HG02870 (cell line): Measurements from ENCODE around the gene VPS8.

Experiments used
- ATAC-seq: cut with Tn5 transposase; IDR thresholded peaks from one replicate; pipeline ENCODE4 v1.9.1; 2021; ENCODE audit warnings: mild to moderate bottlenecking, moderate library complexity; ENCODE audit not compliant: unreplicated experiment

Gene VPS8, protein sequence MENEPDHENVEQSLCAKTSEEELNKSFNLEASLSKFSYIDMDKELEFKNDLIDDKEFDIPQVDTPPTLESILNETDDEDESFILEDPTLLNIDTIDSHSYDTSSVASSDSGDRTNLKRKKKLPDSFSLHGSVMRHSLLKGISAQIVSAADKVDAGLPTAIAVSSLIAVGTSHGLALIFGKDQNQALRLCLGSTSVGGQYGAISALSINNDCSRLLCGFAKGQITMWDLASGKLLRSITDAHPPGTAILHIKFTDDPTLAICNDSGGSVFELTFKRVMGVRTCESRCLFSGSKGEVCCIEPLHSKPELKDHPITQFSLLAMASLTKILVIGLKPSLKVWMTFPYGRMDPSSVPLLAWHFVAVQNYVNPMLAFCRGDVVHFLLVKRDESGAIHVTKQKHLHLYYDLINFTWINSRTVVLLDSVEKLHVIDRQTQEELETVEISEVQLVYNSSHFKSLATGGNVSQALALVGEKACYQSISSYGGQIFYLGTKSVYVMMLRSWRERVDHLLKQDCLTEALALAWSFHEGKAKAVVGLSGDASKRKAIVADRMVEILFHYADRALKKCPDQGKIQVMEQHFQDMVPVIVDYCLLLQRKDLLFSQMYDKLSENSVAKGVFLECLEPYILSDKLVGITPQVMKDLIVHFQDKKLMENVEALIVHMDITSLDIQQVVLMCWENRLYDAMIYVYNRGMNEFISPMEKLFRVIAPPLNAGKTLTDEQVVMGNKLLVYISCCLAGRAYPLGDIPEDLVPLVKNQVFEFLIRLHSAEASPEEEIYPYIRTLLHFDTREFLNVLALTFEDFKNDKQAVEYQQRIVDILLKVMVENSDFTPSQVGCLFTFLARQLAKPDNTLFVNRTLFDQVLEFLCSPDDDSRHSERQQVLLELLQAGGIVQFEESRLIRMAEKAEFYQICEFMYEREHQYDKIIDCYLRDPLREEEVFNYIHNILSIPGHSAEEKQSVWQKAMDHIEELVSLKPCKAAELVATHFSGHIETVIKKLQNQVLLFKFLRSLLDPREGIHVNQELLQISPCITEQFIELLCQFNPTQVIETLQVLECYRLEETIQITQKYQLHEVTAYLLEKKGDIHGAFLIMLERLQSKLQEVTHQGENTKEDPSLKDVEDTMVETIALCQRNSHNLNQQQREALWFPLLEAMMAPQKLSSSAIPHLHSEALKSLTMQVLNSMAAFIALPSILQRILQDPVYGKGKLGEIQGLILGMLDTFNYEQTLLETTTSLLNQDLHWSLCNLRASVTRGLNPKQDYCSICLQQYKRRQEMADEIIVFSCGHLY (N-terminal part only)

DNA sequence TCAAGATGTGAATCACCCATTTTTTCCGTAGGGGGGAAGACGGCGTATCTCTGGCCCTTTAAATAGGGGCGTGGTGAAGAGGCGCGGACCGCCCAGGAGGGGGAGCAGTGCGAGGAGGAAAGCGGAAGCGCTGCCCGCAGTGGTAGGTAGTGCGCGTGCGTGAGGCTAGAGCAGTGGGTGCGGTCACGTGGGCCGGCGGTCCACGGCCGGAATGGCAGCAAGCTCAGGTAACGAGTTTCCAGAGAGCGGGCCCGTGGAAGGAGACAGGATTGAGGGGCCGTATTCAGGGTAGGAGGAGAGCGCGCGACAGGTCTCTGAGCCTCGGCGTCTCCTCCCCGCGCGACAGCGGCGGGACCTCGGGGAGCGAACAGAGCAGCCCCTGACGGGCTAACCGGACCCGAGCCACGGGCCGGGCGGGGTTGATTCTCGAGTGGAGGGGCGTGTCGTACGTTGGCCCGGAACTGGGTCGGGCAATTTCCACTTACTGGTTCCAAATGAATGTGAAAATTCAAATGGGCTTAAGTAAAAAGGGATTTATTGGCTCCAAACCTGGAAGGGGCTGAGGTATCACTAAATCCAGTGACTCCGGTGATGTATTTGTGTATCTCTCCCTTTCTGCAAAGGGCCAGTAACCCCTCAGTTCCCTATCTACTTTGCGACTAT lies at the start of gene VPS8:
Gene VPS8 (plus strand): TSS at position 168 of the 663 bp plus-strand sequence. CDS start 12,467 bp downstream, outside the sequence.
- ATAC-seq = peak; percentile 86

DNA sequence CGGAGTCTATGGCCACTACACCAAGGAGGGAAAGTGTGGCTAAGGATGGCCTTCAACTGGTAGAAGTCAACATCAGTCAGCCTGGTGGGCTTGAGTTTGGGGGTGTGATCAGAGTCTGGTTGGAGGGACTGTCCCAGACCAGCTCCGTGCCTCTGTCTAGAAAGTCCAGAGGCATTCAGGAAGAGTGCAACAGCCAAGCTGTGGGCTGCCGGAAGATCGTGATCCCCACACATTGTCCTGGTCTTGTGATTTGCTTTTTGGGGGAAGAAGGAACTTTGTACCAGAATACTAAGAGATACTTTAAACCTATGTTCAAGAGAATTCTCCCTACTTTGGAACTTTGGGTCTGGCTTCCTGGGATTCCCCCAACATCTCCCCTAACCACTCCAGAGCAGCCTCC lies 47.8 kb upstream of the VPS8 start:
- ATAC-seq = no peak

DNA sequence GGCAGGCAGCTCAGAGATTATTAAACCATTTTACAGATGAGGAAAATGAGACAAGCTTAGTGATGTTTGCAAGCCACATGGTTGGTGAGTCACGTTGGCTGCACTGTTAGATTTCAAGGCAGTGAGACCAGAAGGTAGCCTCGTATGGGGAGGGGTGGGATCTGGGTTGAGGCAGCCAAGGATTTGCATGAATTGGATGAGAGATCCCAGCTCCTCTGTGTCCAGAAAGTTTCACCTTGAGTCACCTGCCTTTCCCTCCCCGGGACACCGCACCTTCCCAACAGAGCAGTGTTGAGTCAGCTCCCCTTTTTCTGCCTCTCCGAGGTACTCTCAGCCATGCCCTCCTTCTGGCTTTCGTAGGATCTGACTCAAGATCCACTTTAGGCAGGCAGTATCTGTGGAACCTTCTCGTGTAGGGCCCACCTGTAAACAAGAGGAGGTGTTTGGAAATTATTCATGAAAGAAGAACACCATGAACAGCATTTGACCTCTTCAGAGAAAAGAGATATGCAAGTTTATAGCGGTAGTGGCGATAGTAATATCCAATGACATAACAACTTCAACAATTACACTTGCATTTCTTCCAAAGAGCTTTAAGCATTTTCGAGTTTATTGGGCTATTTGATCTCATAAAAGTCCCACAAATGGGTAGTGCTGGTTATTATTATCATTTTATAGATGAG lies 46.8 kb upstream of the VPS8 start:
- no peak for ATAC-seq

DNA sequence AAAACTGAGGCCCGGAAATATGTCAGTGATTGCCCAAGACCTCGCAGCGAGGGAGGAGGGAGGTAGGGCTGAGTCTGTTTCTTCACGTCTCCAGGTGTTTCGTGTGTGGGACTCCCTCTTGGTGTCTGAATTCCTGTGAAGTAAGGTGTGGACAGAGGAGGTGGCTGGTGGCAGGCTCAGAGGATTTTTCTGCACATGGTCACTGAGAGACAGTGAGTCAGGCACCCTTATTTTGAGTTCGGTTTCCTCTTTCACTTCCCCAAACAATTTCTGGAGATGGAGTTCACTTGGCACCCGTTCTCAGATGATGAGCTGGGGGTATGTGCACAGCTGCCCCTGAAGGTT lies 46.3 kb upstream of the VPS8 start:
- no peak for ATAC-seq

DNA sequence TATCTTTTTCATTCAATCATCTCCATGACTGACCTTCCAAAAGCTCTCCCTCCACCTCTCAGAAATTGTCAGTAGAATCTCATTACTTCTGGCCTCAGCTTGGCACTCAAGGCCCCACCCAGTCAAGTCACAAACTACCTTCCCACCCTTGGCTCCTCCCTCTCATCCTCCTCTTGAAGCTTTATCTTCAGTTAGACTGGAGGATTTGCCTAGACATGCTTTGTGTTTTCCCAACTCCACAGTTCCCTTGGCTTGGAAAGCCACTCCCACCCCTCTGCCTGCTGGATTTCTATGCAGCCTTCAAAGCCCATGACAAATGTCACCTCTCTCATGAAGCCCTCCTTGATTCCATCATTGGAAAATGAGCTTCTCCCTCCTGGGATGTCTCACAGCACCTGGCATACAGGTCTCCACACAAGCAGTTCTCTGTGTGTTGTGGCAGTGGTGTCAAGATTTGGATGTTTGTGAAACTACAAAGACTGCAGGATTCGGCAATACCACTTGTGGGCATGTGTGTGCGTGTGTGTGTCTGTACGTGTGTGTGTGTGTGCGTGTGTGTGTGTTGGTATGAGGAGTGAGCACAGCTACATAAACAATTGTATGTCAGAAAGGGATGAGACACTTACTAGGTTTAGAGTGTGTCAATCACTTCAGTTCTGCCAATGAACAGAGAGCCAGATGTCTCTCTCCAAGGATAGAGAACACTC lies 45.3 kb upstream of the VPS8 start:
- ATAC-seq = no peak

DNA sequence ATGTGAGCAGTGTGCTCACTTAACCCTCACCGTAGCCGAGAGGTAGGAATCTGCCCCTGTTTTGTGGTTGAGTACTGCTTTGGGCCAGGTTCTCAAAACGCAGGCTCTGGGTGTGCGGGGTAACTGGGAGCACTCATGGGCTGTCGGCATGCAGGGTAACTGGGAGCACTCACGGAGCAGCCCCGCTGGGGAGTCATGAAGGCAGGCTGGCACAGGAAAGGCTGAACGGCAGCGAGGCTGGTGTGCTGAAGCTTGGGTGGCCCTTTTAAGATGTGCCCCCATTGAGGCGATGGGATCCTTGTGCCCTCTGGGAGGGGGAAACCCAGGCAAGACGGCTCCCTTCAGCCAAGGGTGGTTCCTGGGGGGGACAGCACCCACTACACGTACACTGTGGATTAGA lies 44.6 kb upstream of the VPS8 start:
- no peak for ATAC-seq

DNA sequence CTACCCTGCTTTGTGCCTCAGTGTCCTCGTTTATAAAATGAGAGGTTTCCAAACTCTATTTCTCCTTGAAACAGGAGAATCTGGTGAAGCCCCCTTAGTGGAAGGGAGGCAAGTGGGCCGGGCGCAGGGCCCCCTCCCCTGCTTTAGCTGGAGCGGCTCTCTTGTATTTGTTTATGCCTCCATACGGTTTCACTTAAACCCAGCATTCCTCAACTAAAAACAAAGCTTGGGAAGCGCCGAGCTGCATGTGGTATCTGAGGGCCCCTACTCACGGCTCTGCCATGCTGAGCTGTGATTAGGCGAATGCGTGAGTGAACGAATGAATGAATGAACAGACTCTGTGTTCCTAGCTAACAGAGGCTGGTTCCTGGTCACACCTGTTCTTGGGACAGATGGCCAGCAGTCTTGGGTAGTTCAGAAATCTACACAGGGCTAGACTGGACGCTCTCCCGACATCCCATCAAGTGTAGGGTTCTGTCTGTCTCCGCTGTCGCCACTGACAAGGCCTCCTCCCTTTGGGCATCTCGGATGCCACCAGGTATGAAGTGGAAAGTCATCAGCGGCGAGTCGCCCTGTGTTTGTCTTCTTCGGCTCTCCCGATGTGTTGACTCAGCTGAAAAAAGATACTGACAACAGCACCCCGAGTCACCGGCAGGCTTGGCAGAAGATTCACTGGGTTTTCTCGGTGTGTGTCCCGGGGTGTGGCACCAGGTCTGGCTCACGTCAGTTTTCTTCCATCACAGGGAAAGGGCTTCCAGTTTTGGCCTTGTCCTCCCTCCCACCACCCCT lies 42.4 kb upstream of the VPS8 start:
- ATAC-seq = no peak

DNA sequence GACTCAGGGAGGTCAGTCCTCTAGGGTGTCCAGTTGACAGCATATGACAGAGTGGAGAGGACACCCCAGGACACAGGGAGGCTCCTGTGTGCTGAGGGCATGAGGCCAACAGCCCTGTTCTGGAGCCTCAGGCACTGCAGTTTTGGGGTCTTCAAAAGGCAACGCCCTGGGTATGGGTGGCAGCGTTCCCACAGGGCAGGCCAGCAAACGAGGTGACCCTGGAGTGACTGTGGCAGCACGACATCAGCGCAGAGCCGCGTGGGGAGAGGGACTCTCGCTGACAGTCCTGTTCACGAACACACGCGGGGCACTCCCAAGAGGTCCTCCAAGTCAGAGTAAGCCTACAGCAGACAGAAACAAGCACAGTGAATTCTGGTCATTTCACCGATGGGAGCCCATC lies 41.4 kb upstream of the VPS8 start:
- no peak for ATAC-seq

DNA sequence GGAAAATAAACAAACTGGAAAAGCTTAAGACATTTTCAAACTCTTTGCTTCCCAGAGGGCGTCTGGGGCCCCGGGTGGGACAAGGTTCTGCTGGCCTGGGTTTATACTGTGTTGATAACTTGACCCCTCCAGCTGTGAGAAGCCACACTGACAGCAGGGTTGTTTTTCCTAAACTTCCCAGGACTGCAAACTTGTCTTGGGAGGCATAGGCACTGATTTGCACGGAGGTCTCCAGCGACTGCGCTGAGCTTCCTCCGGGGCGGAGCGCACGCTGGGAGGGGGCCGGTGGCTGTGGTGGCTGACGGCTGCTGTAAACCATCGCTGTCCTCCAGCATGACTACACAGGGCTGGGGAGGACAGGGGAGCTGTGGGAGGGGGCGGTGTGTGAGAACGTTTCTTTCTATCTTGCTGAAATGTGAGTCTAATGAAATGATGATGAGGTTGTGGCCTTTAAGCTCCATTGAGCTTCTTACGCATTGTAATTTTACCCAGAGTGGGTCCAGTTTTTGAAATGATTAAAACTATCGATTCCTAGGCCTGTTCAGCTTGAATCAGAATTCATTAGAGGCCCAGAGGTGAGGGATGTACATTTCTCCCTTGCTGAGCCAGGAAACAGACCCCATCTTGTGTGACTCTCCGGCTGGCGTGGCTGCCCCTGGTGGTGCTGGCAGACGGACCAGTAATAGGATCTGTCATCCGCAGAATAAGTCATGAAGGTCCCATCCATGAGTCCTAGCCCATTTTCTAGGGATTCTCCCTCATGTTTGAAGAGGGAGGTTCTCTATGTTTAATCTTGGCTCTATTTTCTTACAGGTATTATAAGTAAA lies 40.5 kb upstream of the VPS8 start:
- ATAC-seq = no peak

DNA sequence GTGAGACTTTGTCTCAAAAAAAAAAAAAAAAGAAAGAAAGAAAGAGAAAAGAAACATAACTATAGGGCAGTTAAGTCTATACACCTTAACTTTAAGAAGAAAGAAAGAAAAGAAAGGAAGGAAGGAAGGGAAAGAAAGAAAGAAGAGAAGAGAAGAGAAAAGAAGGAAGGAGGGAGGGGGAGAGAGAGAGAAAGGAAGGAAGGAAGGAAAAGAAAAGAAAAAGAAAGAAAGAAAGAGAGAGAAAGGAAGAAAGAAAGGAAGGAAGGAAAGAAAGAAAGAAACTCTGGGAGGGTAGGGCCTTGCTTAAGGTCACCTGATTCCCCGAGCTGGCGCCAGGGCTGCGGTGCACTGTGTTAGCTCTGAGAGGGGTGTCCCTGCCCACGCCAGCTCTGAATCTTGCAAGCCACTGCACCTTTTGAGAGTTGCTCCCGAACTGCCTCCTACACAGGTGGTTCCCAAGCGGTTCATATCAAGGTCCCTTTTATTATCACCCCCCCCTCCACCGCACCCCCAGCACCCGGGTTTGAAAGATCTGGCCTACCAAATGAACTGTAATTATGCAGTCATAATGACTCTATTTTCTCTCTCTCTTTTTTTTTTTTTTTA lies 39.2 kb upstream of the VPS8 start:
- ATAC-seq = no peak

DNA sequence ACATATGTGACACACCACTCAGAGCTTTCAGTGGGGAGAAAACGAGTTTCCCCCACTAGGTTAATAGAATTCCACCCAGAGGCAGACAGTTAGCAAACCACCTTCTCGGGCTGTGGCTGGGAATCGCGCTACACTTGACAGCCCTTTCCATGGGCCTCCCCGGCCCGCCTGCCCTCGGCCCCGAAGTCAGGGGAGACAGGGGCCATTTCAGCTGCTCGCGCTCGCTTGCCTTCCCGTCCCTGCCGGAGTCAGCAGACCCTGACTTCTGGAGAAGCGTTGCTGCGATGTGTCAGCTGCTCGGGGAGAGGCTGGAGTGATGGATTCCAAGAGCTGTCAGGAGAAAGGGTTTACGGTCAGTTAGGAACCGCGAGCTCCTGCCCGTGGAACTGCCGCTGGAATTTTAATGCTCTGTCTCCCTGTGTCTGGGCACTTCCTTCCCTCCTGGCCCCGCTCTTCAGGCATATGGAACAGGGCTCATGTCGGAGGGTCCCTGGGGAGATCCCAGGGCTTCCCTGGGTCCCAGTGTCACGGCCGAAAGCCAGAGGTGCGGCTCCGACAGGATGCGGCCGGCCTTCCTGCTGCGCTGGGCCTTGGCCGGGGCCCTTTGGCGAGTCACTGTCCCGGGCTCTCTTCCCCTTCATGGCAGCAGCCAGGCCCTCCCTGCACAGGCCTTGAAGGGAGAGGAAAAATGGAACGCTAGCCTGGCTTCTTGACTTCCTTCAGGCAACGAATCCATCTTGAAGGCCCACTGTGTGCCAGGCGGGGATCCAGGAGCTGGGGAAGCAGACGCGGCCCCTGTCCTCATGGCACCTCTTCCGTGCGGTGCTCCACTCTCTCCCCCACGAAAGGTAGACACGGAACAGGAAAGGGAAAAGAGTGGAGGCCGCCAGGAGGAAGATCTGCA lies 38.4 kb upstream of the VPS8 start:
- ATAC-seq = no peak

DNA sequence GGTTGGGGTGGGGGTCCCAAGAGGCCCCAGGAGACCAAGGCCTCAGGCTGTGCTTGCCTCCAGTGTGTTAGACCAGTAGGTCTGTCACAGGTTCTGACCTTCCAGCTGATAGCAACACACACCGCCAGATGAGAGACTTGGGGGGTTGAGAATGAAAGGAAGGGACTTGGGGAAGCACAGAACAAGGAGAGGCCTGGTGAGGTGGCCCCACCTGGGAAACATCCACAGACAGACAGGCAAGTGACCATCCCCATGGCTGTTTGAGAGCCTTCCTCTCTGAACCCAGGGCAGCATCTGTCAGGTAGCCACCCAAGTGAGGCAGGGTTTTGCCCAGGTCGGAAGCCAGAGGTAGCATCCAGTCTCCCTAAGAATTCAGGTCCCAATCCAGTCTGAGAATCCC lies 35.0 kb upstream of the VPS8 start:
- ATAC-seq = no peak

DNA sequence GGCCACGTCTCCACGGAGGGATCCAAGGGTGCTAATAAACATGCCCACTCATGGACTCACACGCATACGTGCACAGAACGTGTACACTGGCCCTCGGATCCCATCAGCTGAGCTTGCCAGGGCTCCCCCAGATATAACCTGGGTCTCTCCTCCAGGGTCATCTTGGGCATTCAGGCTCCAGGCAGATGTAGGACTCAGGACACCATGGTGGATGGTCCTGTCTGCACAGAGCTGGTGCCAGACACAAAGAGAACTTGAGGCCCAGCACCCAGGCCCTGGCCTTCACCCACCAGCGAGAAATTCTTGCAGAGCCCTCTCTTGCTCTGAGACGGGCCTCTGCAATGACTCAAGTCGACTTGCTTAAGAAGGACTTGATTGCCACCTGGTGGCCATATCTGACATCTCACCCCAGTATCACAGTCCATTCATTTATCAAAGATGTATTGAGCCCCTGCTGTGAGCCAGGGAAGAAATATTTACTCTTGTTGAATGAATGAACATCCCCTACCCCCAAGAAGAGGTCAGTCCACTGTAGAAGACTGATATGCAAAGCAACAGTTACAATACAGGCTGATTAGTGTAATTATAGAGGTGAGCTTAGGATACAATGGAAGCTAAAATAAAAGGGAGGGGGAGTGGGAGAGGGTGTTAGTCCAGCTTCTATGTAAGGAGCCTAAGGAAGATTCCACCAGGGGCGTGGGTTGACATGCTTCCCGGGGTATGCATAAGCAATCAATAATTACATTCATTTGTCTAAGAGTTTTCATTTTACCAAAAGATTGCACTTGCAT lies 34.2 kb upstream of the VPS8 start:
- ATAC-seq = no peak

DNA sequence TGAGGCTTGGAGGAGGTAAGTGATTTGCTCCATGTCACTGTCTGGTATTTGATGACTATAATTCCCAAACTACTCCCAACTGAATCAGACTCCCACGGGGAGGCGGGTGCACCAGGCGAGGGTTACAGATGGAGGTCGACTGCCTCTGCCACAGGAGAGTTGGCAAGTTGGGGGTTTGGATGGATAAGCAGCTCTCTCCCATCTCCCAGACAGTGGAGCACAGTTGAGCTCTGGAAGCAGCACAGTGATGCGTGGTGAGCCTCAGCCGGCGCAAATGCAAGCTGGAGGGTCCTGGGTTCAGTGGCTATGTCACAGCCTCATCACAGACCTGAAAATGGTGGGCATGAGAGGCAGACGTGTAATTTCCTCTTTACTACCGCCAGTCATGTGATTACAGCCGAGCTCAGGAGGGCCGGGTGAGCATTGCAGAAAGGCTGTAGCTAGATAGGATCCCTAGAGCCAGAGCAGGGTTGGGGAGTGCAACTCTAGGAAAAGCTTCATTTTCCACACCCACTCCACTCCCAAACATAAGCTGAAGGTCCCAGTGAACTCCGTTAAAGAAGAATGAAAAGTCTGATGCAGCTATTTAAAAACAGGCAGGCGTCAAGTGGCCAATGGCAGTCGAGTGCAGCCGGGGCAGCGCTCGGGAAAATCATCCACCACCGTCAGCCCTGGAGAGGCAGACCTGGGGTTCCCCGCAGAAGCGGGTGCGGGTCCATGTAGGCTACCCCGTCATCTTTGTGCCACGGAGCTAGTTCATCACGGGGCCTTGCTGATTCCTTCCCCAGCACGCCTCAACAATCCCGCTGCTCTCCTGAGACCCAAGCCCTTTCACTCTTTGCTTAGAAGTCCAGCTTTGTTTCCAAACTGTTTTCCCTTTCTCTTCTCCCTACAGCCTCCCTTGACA lies 33.3 kb upstream of the VPS8 start:
- no peak for ATAC-seq
